ENCODE results near the gene THAP3.
A peak's percentile ranks its signal among the peaks of the same experiment; 100 is the strongest.

THAP3 gene

GRCh38 chr1:6613361-6614018 is 11.2 kb upstream of the THAP3 start, which contains the start of gene PHF13:
Gene PHF13 (plus strand): TSS chr1:6613731. CDS start chr1:6614067, 336 bp downstream.
- no peaks in the 10 kb centered on the region for H3K9me2 ChIP-seq (replicated peaks; ENCODE audit: insufficient read depth, low read length)
- no peaks in the 10 kb centered on the region for H3K36me3 ChIP-seq (replicated peaks; ENCODE audit: insufficient read depth, low read length)
- H3K79me2 ChIP-seq (ENCODE audit: low read length) = peaks cover 42% of the 10 kb centered on the region
- peak; percentile 99 for DNase-seq
- no peak for TF ChIP-seq CTCF (IDR thresholded peaks at IDR 0.05; ENCODE audit: low read length)
- no peak for TF ChIP-seq EZH2 (optimal IDR thresholded peaks at IDR 0.05; ENCODE audit: low read depth, low read length)
- no peak for TF ChIP-seq EZH2phosphoT487 (IDR thresholded peaks at IDR 0.05; ENCODE audit: low read length)
- H3F3A ChIP-seq (ENCODE audit: insufficient read depth, low read length) = peaks cover 8% of the 10 kb centered on the region
- H3K4me2 ChIP-seq (ENCODE audit: low read depth, low read length) = peak within 1 kb of the TSS; percentile 93
- H3K4me1 ChIP-seq (ENCODE audit: low read length) = peaks cover 4% of the 10 kb centered on the region; the same call in 1 of the 2 replicates
- H2AFZ ChIP-seq (ENCODE audit: low read length) = peak within 1 kb of the TSS; percentile 85
- no peaks in the 10 kb centered on the region for H3K9me3 ChIP-seq (replicated peaks; ENCODE audit: insufficient read depth, low read length)
- peak within 1 kb of the TSS; percentile 78 for H3K4me3 ChIP-seq (ENCODE audit: low read length)
- peak within 1 kb of the TSS; percentile 84 for H3K9ac ChIP-seq (ENCODE audit: low read length)
- H3K27ac ChIP-seq (ENCODE audit: low read length) = peak within 1 kb of the TSS; percentile 59; the same call in 1 of the 2 replicates
- no peaks in the 10 kb centered on the region for H3K27me3 ChIP-seq (replicated peaks; ENCODE audit: insufficient read depth, low read length)
- no peaks in the 10 kb centered on the region for H4K20me1 ChIP-seq (ENCODE audit: insufficient read depth, low read length)

GRCh38 chr1:6614019-6614928 is 10.4 kb upstream of the THAP3 start:
- H3K27ac ChIP-seq (ENCODE audit: low read length) = peak overlapping the region; percentile 46; the same call in 1 of the 2 replicates
- H3K4me2 ChIP-seq (ENCODE audit: low read depth, low read length) = peak overlapping the region; percentile 37; the same call in 1 of the 2 replicates
- H3K9me2 ChIP-seq (replicated peaks; ENCODE audit: insufficient read depth, low read length) = no peaks in the 10 kb centered on the region
- DNase-seq = peak; percentile 22
- no peaks in the 10 kb centered on the region for H3K36me3 ChIP-seq (replicated peaks; ENCODE audit: insufficient read depth, low read length)
- H3K9ac ChIP-seq (ENCODE audit: low read length) = peak overlapping the region; percentile 84
- H2AFZ ChIP-seq (ENCODE audit: low read length) = peak overlapping the region; percentile 50; the same call in 1 of the 2 replicates
- peaks cover 3% of the 10 kb centered on the region; the same call in 1 of the 2 replicates for H3K4me1 ChIP-seq (ENCODE audit: low read length)
- no peak for TF ChIP-seq EZH2phosphoT487 (IDR thresholded peaks at IDR 0.05; ENCODE audit: low read length)
- no peak for TF ChIP-seq EZH2 (optimal IDR thresholded peaks at IDR 0.05; ENCODE audit: low read depth, low read length)
- no peak for TF ChIP-seq CTCF (IDR thresholded peaks at IDR 0.05; ENCODE audit: low read length)
- peaks cover 48% of the 10 kb centered on the region for H3K79me2 ChIP-seq (ENCODE audit: low read length)
- H3F3A ChIP-seq (ENCODE audit: insufficient read depth, low read length) = peaks cover 8% of the 10 kb centered on the region
- H4K20me1 ChIP-seq (ENCODE audit: insufficient read depth, low read length) = no peaks in the 10 kb centered on the region
- H3K9me3 ChIP-seq (replicated peaks; ENCODE audit: insufficient read depth, low read length) = no peaks in the 10 kb centered on the region
- no peaks in the 10 kb centered on the region for H3K27me3 ChIP-seq (replicated peaks; ENCODE audit: insufficient read depth, low read length)
- H3K4me3 ChIP-seq (ENCODE audit: low read length) = peak overlapping the region; percentile 77

- peak overlapping the region; percentile 17; the same call in 1 of the 2 replicates for H3K4me3 ChIP-seq (ENCODE audit: low read length)
- DNase-seq = no peak
- H3K9me3 ChIP-seq (replicated peaks; ENCODE audit: insufficient read depth, low read length) = no peaks in the 10 kb centered on the region
- H3K27me3 ChIP-seq (replicated peaks; ENCODE audit: insufficient read depth, low read length) = no peaks in the 10 kb centered on the region
- no peak overlapping the region for H3K9ac ChIP-seq (ENCODE audit: low read length)
- H3F3A ChIP-seq (ENCODE audit: insufficient read depth, low read length) = peaks cover 8% of the 10 kb centered on the region
- no peaks in the 10 kb centered on the region for H3K36me3 ChIP-seq (replicated peaks; ENCODE audit: insufficient read depth, low read length)
- no peaks in the 10 kb centered on the region for H3K9me2 ChIP-seq (replicated peaks; ENCODE audit: insufficient read depth, low read length)
- H3K4me1 ChIP-seq (ENCODE audit: low read length) = no peaks in the 10 kb centered on the region
- no peaks in the 10 kb centered on the region for H4K20me1 ChIP-seq (ENCODE audit: insufficient read depth, low read length)
- no peak overlapping the region for H2AFZ ChIP-seq (ENCODE audit: low read length)
- no peak for TF ChIP-seq EZH2 (optimal IDR thresholded peaks at IDR 0.05; ENCODE audit: low read depth, low read length)
- no peak for TF ChIP-seq EZH2phosphoT487 (IDR thresholded peaks at IDR 0.05; ENCODE audit: low read length)
- no peak for TF ChIP-seq CTCF (IDR thresholded peaks at IDR 0.05; ENCODE audit: low read length)
- H3K79me2 ChIP-seq (ENCODE audit: low read length) = peaks cover 57% of the 10 kb centered on the region
- H3K27ac ChIP-seq (ENCODE audit: low read length) = no peak overlapping the region
- H3K4me2 ChIP-seq (ENCODE audit: low read depth, low read length) = peak overlapping the region; percentile 41; the same call in 1 of the 2 replicates
Observed at GRCh38 chr1:6614929-6615785, 9.5 kb upstream of the THAP3 start.
